ENCODE measurements around the gene IKZF2.

DNA sequence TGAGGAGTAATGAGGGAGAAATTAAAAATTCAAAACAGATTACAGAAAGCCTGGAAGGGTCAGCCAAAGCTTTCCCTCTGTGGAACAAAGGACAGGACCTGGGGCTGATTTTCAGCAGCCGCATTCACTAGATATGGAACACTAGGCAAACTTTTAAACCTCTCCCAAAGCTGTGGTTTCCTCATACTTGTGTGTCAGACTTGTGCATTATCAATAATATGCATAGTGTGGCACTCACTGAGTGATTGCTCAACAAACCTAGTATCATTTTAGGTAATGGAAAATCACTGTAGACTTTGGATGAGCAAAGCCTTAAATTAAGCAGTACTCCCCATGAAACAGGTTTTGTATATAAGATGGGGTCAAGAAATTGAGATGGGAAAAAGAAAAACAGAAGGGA is 26.3 kb upstream of the IKZF2 start:
- TF ChIP-seq, protein P1, sequence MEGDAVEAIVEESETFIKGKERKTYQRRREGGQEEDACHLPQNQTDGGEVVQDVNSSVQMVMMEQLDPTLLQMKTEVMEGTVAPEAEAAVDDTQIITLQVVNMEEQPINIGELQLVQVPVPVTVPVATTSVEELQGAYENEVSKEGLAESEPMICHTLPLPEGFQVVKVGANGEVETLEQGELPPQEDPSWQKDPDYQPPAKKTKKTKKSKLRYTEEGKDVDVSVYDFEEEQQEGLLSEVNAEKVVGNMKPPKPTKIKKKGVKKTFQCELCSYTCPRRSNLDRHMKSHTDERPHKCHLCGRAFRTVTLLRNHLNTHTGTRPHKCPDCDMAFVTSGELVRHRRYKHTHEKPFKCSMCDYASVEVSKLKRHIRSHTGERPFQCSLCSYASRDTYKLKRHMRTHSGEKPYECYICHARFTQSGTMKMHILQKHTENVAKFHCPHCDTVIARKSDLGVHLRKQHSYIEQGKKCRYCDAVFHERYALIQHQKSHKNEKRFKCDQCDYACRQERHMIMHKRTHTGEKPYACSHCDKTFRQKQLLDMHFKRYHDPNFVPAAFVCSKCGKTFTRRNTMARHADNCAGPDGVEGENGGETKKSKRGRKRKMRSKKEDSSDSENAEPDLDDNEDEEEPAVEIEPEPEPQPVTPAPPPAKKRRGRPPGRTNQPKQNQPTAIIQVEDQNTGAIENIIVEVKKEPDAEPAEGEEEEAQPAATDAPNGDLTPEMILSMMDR (IDR thresholded peaks at IDR 0.05), result no peak
- no peak for TF ChIP-seq POLR2A (IDR thresholded peaks at IDR 0.05)
